Iris pigment epithelial cell (primary cell): ENCODE data around the gene CKS2.
"Not testable (repeated sequence)": the region's sequence is repeated elsewhere in the genome, so short reads cannot be mapped to it uniquely, and the experiment has no call there.

Experiments used
- DNase-seq: peaks from one replicate; pipeline ENCODE4 v3.0.0-alpha.2; 2011; ENCODE audit warnings: low read depth

Gene CKS2

DNA sequence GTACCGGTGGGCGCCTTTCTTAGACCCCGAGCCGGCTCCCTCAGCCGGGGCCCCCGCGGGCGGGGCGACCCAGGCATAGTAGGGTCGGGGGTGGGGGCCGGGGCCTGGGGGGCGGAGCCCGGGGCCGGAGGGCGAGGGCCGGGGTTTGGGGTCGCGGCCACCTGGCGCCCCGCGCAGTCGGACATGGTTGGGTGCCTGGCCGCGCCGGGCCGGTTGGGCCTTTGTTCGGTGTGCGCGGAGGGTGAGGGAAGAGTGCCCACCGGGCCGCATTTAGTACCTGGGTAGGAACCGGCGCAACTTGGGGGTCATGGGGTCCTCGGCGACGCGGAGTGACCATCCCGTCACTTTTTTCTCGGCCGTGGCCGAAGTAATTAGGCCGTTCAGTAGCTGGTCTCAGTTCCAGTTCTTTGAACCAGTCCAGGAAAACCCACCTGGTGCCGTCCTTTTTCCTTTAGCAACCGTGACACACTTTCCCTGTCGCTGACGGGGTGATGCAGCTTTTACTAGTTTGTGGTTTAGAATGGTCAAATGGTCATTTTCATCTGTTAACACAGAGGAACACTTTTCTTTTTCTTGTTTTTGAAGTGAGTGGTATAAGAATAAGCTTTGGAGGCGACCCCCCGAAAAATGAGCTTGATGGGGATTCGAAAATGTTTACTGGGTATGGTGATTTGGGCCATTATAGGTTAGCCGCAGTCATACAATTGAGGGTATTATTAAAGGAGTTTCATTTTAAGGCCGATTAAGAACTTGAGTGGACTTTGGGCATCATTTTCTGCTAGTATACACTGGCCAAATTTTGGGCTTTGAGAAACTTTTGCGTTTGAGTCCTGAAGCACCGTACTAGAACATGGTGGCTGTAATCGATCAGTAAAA is 589 bp downstream of the CKS2 start:
- no peak for DNase-seq

- DNase-seq: no peak
Observed at GRCh38 chr9:89312222-89312571, 1.2 kb downstream of the CKS2 start.

DNA sequence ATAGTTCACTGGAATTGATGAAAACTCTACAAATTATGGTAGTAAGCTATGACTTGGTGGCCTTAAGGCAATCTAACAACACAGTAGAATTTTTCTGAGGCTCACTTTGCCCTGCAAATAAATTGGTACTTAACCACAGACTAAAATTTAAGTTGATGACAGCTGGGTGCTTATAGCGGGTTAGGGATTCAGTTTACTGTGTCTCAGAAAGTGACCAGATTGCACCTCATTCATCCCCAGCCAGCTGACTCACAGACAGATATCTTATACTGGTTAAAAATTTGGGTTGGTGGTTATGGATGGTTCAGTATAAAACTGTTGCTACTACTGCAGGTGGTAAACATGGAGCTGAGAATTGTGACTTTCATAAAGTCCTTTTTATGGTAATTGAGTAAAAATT is 2.8 kb downstream of the CKS2 start:
- DNase-seq: no peak

- no peak for DNase-seq
Observed at GRCh38 chr9:89314955-89315354, 4.0 kb downstream of the CKS2 start.

- no peak for DNase-seq
Observed at GRCh38 chr9:89315482-89315881, 4.5 kb downstream of the CKS2 start.

DNA sequence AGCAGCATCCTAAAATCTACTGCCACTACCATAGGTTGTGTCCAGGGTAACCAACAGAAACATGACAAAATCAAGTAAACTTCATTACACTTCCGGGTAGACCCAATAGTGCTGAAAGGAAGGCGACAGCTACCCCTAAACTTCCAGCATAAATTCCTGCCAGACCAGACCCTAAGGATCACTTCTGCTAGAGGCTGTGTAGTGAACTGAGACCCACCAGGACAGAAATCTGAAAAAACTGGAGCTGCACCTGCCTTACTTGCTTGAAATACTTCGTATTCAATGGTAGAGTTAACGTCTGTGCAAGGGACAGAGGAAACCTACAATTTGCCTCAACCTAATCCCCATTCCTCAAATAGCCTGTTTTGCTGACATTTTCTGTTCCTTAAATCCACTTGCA is 6.3 kb downstream of the CKS2 start:
- DNase-seq: no peak

DNA sequence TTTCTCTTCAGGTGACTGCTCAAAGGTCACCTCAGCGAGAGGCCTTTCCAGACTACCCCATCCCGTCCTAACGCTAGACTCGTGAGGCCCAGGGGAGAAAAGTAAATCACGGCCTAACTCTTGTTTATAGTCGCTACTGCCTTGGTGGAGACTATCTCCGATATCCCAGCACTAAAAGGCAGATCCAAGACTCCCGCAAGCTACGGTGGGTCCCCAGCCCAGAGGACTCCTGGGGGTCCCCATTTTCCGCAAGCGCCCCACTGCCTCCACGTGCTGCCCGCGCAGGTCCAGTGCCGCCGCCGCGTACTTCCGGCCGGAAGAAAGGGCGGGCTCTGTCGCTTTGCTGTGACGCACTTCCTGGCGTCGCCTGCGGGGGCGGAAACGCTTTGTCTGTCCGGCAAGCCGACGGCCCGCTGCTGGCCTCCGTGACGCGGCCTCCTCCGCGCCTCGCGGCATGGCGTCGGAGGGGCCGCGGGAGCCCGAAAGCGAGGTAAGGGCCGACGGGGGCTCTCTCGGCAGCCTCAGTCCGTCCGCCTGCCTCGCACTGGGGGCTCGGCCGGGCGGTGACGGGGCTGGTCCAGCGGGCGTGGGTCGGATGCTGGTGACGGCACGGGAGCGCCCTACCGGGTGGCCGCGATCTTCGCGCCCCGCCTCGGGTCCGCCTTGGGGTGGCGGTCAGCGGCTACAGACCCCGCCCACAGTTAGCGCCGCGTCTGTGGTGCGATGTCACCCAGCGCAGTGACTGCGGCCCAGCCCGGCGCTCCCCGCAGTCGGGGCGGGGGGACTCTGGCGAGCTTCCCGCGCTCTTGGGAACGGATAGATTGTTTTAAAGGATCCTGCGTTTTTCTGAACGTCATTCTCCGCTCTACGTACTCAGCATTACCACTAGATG is 7.4 kb downstream of the CKS2 start, which contains the start of gene SECISBP2:
Gene SECISBP2, plus strand, starts transcription at position 378 of the 892 bp plus-strand sequence. Its CDS starts 77 bp downstream, at position 455.
- DNase-seq: peak; percentile 96

DNA sequence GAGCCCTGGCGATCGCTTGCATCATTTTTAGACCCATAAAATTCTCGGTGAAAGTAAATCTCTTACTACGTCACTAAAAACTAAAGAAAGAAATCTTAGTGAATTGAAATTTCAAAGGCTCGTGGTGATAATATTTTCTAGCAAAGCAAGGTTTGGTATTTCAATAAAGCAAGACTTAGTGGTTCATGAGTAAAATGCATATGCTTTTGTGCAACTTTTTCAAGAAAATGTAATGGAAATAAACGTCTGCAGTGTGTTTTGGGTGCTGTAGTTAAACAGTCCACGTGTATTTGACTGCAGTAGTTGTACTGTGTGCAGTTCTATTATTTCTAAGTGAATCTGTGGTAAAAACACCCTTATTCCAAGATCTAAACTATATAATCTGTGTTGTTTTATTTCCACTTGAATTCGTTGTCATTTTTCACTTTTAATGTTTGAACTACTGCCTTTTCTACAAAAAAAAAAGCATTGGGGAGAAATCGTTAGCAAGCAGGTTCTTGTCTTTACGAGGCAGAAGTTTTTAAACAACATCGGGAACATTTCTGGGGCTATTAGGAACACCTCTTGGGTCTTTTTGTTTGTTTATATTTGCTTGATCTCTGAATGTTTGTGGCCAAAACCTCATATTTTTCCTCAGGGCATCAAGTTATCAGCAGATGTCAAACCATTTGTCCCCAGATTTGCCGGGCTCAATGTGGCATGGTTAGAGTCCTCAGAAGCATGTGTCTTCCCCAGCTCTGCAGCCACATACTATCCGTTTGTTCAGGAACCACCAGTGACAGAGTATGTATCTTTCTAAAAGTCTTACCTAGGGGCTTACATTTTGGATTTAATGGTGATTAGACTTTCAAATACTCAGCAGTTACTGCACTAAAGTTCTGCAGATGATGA is 8.3 kb downstream of the CKS2 start:
- DNase-seq: no peak

DNA sequence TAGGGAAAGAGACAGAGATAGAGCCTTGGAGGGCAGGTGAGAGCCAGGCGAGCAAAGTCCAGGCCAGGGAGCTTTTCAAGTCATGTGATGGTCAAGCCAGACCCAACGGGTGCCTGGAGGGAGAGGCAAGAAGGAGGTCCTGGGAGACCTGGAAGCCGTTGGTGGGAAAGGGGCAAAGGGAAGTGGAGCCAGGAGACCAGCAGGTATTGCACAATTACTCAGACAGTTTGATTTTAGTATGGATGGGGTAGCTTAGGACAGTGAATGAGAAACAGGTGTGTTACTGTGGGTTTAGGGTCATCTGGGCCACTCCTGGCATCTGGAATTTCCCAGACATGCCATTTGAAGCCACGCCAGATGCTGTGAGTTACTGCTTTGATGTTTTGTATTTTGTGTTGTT is 12.4 kb downstream of the CKS2 start:
- no peak for DNase-seq

DNA sequence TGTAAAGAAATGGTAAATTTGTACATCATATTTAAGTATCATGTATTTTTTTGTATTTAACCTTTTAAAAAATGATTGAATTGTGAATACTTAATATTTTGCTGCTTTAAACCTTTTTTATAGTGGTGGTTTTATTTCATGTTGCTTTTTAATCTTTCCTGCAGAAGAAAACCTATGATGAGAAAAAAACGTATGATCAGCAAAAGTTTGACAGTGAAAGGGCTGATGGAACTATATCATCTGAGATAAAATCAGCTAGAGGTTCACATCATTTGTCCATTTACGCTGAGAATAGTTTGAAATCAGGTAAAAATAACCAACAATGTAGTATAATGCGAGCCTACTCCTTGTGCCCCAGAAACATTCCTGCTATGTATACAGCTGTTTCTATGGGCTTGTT is 14.7 kb downstream of the CKS2 start:
- no peak for DNase-seq

DNA sequence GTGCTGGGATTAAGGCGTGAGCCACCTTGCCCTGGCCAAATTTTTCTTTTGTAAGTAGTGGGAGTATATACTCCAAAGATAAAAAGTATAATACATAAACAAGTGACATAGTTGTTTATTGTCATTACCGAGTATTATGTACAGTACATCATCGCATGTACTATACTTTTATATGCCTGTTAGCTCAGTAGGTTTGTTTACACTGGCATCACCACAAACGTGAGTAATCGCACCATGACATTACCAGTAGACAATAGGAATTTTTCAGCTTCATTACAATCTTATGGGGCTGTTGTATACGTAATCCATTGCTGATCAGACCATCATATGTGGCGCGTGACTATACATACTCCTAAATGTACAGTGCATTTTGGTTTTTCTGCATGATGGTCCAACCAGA is 17.1 kb downstream of the CKS2 start:
- DNase-seq: no peak

DNA sequence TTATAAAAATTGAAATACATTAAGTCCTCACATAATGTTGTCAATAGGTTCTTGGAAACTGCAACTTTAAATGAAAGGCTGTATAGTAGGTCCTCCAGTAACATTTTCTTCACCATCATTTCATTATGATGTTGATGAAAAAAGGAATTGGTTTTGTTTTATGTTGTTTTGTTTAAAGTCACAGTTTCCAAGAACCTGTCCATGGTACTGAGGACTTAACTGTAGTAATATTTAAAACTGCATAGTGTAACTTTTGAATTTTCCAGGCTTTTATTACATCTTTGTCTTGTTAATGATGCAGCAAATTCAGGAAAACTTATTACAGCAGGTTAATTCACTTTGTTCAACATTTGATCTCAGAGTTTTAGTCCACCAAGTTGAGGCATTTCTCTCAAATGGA is 18.9 kb downstream of the CKS2 start:
- DNase-seq: no peak

DNA sequence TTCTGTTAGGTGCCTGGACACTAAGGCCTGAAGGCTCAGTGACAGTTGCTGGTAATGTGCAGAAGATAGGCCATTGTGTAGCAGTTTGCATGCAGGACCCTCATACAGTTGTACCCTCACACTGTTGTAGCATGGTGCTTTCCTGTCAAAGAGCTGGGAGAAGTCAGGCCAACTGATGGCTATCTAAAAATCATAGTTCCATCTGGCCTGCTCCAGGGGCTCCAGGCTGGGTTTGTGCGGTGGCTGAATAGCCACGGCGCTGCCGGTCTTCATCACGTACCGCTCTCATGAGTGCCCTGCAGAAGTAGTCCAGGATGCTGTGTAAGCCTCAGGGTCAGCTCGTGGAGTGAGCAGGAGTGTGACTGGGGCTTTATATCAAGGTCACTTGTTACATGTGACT is 19.5 kb downstream of the CKS2 start:
- DNase-seq: no peak

DNA sequence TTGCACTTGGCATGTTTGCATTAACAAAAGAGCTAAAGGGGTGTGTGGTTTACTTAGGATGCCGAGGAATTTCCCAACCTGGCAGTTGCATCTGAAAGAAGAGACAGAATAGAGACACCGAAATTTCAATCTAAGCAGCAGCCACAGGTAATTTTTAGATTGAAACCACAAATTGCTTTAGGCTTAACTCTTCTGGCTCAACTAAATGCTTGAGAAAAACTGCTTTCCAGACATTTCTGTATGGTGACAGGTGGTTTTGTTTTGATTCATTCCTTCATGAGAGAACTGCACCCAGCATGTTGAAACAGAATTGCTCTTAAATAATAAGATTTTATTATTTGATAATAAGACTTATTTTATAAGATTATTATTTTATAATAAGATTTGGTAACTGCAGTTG is 28.8 kb downstream of the CKS2 start:
- no peak for DNase-seq

GRCh38 chr9:89340332-89340731 is 29.3 kb downstream of the CKS2 start:
- DNase-seq: no peak

DNA sequence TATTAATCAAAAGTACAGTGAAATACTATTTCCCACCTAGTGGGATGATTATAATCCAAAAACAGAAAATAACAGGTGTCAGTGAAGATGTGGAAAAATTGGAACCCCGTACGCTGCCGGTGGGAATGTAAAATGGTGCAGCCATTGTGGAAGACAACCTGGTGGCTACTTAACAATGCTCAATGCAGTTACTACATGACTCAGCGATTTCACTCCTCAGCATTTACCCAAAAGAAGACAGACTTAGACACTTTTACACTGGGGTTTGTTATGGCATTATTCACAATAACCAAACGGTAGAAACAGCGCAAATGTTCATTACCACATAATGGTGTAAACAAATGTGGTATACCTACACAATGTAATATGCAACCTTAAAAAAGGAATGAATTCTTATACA is 31.2 kb downstream of the CKS2 start:
- DNase-seq: no peak

GRCh38 chr9:89342948-89343347 is 32.0 kb downstream of the CKS2 start:
- DNase-seq: peak; percentile 18

DNA sequence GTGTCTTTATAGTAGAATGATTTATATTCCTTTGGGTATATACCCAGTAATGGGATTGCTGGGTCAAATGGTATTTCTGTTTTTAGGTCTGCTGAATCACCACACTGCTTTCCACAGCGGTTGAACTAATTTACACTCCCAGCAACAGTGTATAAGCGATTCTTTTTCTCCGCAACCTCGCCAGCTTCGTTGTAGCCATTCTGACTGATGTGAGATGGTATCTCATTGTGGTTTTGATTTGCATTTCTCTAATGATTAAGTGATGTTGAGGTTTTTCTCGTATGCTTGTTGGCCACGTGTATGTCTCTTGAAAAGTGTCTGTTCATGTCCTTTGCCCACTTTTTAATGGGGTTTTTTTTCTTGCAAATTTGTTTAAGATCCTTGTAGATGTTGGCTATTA is 32.8 kb downstream of the CKS2 start:
- not testable (repeated sequence) for DNase-seq

DNA sequence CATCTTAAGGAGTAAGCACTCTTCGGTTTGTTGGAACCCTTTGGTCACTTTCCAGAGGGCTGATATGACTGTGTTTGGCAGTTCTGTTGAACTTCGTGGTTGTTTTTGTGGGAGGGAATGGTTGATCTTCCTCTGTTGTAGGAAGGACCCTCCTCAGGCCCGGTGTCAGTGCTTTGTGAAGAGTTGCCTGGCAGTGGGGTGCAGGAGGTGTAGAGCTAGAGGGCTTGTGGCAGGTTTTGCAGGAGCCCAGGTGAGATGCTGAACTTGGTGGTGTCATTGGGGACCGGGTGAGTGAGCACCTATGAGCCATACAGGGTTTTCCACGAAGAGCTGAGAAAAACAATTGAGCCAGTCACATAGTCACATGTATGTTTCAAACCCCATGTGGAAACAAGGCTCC is 34.5 kb downstream of the CKS2 start:
- no peak for DNase-seq

- no peak for DNase-seq
Observed at GRCh38 chr9:89346696-89347095, 35.7 kb downstream of the CKS2 start.

- no peak for DNase-seq
Observed at GRCh38 chr9:89347651-89348050, 36.7 kb downstream of the CKS2 start.

- DNase-seq: no peak
Observed at GRCh38 chr9:89349607-89350006, 38.6 kb downstream of the CKS2 start.
